Stimulated activated CD4-positive, alpha-beta T cell treated with anti-CD3 and anti-CD28 coated beads, Interleukin-2, amount 100 ng/mL, for 24 hours (primary cell): ENCODE measurements around the gene AFF2.

ENCODE experiments used
- DNase-seq, 2 donors: peaks; one replicate each; pipeline ENCODE4 v3.0.0-alpha.2; 2020

Gene AFF2

GRCh38 chrX:149036086-149036485, 535.7 kb downstream of the AFF2 start:
- no peak for DNase-seq

- no peak for DNase-seq
Observed at GRCh38 chrX:149037281-149037870, 537.0 kb downstream of the AFF2 start.

GRCh38 chrX:149039057-149039456, 538.6 kb downstream of the AFF2 start:
- DNase-seq = no peak

GRCh38 chrX:149040873-149041535, 540.6 kb downstream of the AFF2 start:
- DNase-seq = no peak

GRCh38 chrX:149043401-149043800, 543.0 kb downstream of the AFF2 start:
- DNase-seq = no peak

GRCh38 chrX:149044471-149044870, 544.1 kb downstream of the AFF2 start:
- DNase-seq = no peak

GRCh38 chrX:149045645-149046210, 545.3 kb downstream of the AFF2 start:
- no peak for DNase-seq
